ENCODE results near the gene ZBTB7A. TPM values are rescaled to one million over a fixed set of nuclear protein-coding genes. Genes with fewer than 3 reads are reported as not detected.

Gene ZBTB7A
- total and polyA plus RNA-seq, 2 of the 4 experiments (the other 2 are of a cell fraction) = 3.2 to 10.3 TPM

DNA sequence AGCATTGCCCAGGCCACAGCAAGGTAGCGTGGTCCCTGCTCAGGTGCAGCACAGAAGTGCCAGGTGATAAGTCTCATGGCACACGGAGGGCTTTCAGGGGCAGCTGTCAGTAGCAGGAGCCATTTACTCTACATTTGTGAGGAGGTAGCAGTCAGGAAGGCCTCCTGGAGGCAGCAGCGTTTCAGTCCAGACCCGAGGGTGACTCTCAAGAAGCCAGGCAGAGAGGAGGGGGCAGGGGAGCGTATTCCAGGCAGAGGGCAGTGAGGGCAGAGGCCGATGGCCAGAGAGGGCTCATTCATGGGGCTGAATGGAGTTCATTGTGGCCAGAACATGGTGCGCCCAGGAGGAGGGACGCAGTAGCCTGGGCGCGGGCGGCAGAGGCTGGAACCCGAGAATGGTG is 50.2 kb downstream of the ZBTB7A start:
- H2BK20ac ChIP-seq (ENCODE audit: low read depth, low read length) = no peak overlapping the region
- intact Hi-C loops (cut with micrococcal nuclease) = no loop called here
- H2BK5ac ChIP-seq (ENCODE audit: low read depth, low read length, poor library complexity, severe bottlenecking) = no peak overlapping the region
- WGBS, 2 experiments (ENCODE audit: extremely low coverage in 2 of 2, insufficient read length in 1 of 2) = 90% methylated on average over 8 of the region's 12 CpGs; no CpG with 5 or more reads in 1 of the 2 experiments
- BruUV-seq (replicated peaks) = no TSS peak
- no peak overlapping the region for H3K27ac ChIP-seq (ENCODE audit: insufficient read depth, low read length)
- no peak overlapping the region for H4K5ac ChIP-seq (ENCODE audit: low read depth, low read length)
- ATAC-seq (ENCODE audit: low read depth) = no peak
- H2AK9ac ChIP-seq (replicated peaks; ENCODE audit: low read depth, low read length, poor library complexity) = no peak overlapping the region
- CTCF ChIA-PET = no interaction called here
- H4K8ac ChIP-seq (ENCODE audit: low read depth in 2 of 2, low read length in 2 of 2) = no peak overlapping the region
- no peak overlapping the region for H2AFZ ChIP-seq (replicated peaks; ENCODE audit: low read length, poor library complexity)
- no peaks in the 10 kb centered on the region for H3K9me3 ChIP-seq (ENCODE audit: control insufficient read depth, insufficient read depth, low read length)
- no peaks in the 10 kb centered on the region for H3K27me3 ChIP-seq (ENCODE audit: control insufficient read depth, insufficient read depth, low read length)
- H3K79me1 ChIP-seq (ENCODE audit: low read depth in 1 of 2, low read length in 2 of 2) = peaks cover 15 to 84% of the 10 kb centered on the region in 2 experiments
- dilution Hi-C loops (cut with HindIII; ENCODE audit: low sequenced_read_pairs, unreplicated experiment) = no loop called here
- H3K56ac ChIP-seq (ENCODE audit: extremely low read depth, insufficient read depth, low read length) = no peak overlapping the region
- peaks cover 45% of the 10 kb centered on the region for H3K36me3 ChIP-seq (ENCODE audit: control insufficient read depth, insufficient read depth, low read length)
- no peak overlapping the region for H4K91ac ChIP-seq (ENCODE audit: insufficient read depth, low read depth, low read length)
- TF ChIP-seq MAZ (IDR thresholded peaks at IDR 0.05; ENCODE audit: borderline replicate concordance, low read depth, low read length) = no peak
- TF ChIP-seq CEBPB (IDR thresholded peaks at IDR 0.05; ENCODE audit: low read depth, low read length) = no peak
- TF ChIP-seq, protein P1, sequence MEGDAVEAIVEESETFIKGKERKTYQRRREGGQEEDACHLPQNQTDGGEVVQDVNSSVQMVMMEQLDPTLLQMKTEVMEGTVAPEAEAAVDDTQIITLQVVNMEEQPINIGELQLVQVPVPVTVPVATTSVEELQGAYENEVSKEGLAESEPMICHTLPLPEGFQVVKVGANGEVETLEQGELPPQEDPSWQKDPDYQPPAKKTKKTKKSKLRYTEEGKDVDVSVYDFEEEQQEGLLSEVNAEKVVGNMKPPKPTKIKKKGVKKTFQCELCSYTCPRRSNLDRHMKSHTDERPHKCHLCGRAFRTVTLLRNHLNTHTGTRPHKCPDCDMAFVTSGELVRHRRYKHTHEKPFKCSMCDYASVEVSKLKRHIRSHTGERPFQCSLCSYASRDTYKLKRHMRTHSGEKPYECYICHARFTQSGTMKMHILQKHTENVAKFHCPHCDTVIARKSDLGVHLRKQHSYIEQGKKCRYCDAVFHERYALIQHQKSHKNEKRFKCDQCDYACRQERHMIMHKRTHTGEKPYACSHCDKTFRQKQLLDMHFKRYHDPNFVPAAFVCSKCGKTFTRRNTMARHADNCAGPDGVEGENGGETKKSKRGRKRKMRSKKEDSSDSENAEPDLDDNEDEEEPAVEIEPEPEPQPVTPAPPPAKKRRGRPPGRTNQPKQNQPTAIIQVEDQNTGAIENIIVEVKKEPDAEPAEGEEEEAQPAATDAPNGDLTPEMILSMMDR (conservative IDR thresholded peaks at IDR 0.05; ENCODE audit: low read depth, low read length) = no peak
- no peak for TF ChIP-seq RFX5 (IDR thresholded peaks at IDR 0.05; ENCODE audit: low read depth, low read length)
- TF ChIP-seq, protein P2, sequence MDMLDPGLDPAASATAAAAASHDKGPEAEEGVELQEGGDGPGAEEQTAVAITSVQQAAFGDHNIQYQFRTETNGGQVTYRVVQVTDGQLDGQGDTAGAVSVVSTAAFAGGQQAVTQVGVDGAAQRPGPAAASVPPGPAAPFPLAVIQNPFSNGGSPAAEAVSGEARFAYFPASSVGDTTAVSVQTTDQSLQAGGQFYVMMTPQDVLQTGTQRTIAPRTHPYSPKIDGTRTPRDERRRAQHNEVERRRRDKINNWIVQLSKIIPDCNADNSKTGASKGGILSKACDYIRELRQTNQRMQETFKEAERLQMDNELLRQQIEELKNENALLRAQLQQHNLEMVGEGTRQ (IDR thresholded peaks at IDR 0.05; ENCODE audit: low read depth, low read length) = no peak
- TF ChIP-seq MAFK (IDR thresholded peaks at IDR 0.05; ENCODE audit: low read depth, low read length) = no peak
- TF ChIP-seq SMC3 (IDR thresholded peaks at IDR 0.05; ENCODE audit: low read depth, low read length) = no peak
- no peak for TF ChIP-seq MXI1 (IDR thresholded peaks at IDR 0.05; ENCODE audit: borderline replicate concordance, low read depth, low read length)
- TF ChIP-seq CHD1 (IDR thresholded peaks at IDR 0.05; ENCODE audit: low read depth, low read length) = no peak
- TF ChIP-seq NFE2L2 (IDR thresholded peaks at IDR 0.05; ENCODE audit: low read depth, low read length) = no peak
- TF ChIP-seq, protein P3, sequence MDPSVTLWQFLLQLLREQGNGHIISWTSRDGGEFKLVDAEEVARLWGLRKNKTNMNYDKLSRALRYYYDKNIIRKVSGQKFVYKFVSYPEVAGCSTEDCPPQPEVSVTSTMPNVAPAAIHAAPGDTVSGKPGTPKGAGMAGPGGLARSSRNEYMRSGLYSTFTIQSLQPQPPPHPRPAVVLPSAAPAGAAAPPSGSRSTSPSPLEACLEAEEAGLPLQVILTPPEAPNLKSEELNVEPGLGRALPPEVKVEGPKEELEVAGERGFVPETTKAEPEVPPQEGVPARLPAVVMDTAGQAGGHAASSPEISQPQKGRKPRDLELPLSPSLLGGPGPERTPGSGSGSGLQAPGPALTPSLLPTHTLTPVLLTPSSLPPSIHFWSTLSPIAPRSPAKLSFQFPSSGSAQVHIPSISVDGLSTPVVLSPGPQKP (IDR thresholded peaks at IDR 0.05; ENCODE audit: borderline replicate concordance, low read depth, low read length) = no peak
- no peak for TF ChIP-seq BHLHE40 (IDR thresholded peaks at IDR 0.05; ENCODE audit: low read depth, low read length)
- TF ChIP-seq POLR2A (IDR thresholded peaks at IDR 0.05; ENCODE audit: low read depth, low read length) = no peak
- H3K9me1 ChIP-seq (ENCODE audit: insufficient read depth, low read length) = no peaks in the 10 kb centered on the region
- no peak overlapping the region for H2BK120ac ChIP-seq (ENCODE audit: low read depth, low read length)
- H3K4ac ChIP-seq (ENCODE audit: low read depth, low read length) = no peak overlapping the region
- H4K20me1 ChIP-seq (ENCODE audit: insufficient read depth, low read length) = peaks cover 77% of the 10 kb centered on the region
- no peak overlapping the region for H3K4me2 ChIP-seq (ENCODE audit: low read depth, low read length)
- H3K4me1 ChIP-seq (ENCODE audit: control insufficient read depth, insufficient read depth, low read length) = no peaks in the 10 kb centered on the region
- in situ Hi-C loops (cut with MboI; ENCODE audit: low sequenced_read_pairs) = no loop called here
- H3K18ac ChIP-seq (ENCODE audit: low read depth, low read length) = no peak overlapping the region
- no peak overlapping the region for H3K9ac ChIP-seq (ENCODE audit: low read depth, low read length)
- no peak overlapping the region for H3K23ac ChIP-seq (ENCODE audit: low read depth, low read length)
- H2AK5ac ChIP-seq (ENCODE audit: low read depth, low read length) = no peak overlapping the region
- POLR2A ChIA-PET (ENCODE audit: unreplicated experiment) = no interaction called here
- H3K14ac ChIP-seq (replicated peaks; ENCODE audit: low read depth, low read length) = no peak overlapping the region
- H3K4me3 ChIP-seq (ENCODE audit: insufficient read depth, low read depth, low read length) = no peak overlapping the region
- no peak for DNase-seq
- no peak overlapping the region for H2BK15ac ChIP-seq (ENCODE audit: low read depth, low read length)
